ENCODE measurements around the gene RGS1. TPM values are rescaled to one million over a fixed set of nuclear protein-coding genes. Genes with fewer than 3 reads are reported as not detected.

Gene RGS1
- total RNA-seq, 1 donor from 2014 or later: not detected

DNA sequence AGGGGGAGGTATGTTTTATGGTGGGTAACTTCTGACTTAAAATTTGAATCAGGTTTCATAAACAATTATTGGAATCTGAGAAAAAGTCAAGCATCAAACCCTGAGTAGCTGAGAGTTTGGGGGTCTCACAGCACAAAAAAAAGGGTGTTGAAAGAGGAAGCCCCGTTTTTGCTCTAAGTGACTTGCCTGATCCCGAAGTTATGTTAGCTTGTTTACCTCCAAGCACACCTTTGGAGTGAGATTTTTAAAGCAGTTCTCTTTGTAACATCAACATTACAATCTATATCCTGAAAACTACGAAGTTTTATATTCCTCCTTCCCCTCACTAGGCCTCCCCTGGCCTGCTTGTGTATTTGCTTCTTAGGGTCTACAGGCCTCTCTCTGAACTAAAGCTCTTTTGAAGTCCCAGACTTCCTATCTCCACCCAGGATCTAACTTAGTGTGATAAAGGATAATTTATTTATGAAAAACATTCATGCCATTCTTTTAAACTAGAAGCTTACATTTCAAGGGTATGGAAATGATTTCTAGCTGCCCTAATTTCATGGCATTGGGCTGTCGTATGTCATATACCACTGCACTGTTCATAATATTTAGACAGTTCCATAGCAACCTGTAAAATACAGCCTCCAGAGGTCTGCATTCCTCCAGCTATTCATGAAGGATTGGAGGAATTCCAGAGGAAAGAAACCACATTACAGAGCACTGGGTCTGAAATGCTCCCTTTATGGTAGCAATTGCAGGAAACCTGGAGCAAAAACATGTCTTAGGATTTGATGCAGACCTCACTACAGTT lies 36.1 kb upstream of the RGS1 start:
- no peaks in the 10 kb centered on the region for H3K27me3 ChIP-seq (ENCODE audit: control insufficient read depth, insufficient read depth, low read length)
- no peak for FAIRE-seq
- no peak overlapping the region for H3K4me3 ChIP-seq (ENCODE audit: low read depth, low read length)
- TF ChIP-seq, protein P1, sequence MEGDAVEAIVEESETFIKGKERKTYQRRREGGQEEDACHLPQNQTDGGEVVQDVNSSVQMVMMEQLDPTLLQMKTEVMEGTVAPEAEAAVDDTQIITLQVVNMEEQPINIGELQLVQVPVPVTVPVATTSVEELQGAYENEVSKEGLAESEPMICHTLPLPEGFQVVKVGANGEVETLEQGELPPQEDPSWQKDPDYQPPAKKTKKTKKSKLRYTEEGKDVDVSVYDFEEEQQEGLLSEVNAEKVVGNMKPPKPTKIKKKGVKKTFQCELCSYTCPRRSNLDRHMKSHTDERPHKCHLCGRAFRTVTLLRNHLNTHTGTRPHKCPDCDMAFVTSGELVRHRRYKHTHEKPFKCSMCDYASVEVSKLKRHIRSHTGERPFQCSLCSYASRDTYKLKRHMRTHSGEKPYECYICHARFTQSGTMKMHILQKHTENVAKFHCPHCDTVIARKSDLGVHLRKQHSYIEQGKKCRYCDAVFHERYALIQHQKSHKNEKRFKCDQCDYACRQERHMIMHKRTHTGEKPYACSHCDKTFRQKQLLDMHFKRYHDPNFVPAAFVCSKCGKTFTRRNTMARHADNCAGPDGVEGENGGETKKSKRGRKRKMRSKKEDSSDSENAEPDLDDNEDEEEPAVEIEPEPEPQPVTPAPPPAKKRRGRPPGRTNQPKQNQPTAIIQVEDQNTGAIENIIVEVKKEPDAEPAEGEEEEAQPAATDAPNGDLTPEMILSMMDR (IDR thresholded peaks at IDR 0.05; ENCODE audit: insufficient read depth, low read length, severe bottlenecking): no peak
- H3K36me3 ChIP-seq (ENCODE audit: control insufficient read depth, insufficient read depth, low read length): no peaks in the 10 kb centered on the region
- peak; percentile 71 for DNase-seq (ENCODE audit: low read depth)

DNA sequence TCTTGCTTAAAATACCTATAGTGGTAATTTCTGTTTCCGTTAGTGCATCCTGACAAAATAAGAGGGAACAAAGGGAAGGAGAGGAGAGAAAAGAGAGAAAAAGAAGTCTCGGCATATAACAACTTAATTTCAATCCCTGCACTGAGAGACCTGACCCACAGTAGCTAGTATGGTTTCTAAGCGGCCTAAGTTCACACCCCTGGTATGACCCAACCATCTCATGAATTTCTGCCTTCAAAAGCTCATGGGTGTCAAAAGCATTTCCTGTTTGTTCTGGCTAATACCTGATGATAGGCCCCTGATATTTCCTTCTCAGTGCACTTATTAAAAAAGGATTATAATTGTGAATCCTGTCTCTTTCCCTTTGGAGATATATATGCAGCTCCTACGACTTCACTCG lies 32.1 kb upstream of the RGS1 start:
- TF ChIP-seq, protein P1 (IDR thresholded peaks at IDR 0.05; ENCODE audit: insufficient read depth, low read length, severe bottlenecking): no peak
- FAIRE-seq (no peak), DNase-seq (ENCODE audit: low read depth) (no peak)
- Histone ChIP-seq H3K4me3 (ENCODE audit: low read depth, low read length) (no peak overlapping the region), H3K27me3 (ENCODE audit: control insufficient read depth, insufficient read depth, low read length) (no peaks in the 10 kb centered on the region), H3K36me3 (ENCODE audit: control insufficient read depth, insufficient read depth, low read length) (no peaks in the 10 kb centered on the region)

DNA sequence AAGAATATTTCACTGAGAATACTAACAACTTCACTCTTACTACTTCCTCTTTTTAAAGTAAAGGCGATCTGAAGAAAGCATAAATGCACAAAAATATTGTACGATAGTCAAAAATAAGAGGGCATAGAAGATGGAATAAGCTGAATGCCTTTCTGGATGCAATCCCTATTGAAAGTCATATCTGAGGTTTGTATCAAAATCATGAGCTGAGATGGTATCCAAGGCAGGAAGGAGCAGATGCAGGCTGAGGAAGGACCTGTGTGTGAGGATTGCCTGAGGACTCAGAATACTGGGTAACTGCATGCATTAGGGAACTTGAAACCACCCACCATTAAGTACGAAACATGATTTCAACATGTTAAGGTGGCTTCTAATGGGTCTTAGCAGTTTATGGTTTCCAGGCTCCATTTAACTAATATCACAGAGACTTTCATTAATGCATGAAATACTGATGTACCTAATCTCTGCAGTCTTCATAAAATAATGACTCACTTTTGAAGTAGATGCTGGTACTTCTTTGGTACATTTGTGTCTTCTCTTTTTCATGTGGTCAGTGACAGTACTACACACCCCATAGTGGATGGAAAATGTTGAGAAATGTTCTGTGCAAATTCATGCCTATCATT lies 29.6 kb upstream of the RGS1 start:
- TF ChIP-seq, protein P1 (IDR thresholded peaks at IDR 0.05; ENCODE audit: insufficient read depth, low read length, severe bottlenecking): no peak
- no peaks in the 10 kb centered on the region for H3K27me3 ChIP-seq (ENCODE audit: control insufficient read depth, insufficient read depth, low read length)
- no peaks in the 10 kb centered on the region for H3K36me3 ChIP-seq (ENCODE audit: control insufficient read depth, insufficient read depth, low read length)
- no peak overlapping the region for H3K4me3 ChIP-seq (ENCODE audit: low read depth, low read length)
- no peak for DNase-seq (ENCODE audit: low read depth)
- FAIRE-seq: no peak

DNA sequence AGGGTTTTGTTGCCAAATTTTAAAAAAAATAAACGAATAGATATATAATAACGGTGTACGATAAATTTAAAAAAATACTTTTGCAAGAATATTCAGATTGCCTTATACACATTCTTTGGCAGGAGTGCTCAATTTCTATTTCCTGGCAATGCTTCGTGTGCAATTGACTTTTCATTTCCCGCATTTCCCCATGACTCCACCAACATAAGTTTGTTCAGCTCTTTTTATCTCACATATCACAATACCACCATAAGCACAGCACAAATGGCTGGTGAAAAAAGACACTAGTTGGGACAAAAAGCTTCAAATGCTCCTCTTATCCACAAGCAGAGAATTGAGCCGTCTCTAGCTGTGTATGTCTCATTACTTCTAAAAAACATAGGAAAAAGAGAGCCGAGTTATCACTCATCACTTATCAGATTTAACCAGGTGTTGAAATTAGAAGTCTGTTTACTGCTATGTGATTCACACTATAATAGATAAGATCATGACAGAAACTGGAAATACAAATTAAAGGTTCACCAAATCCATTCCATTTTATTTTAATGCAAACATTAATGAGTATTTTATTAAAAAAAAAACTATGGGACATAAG lies 28.9 kb upstream of the RGS1 start:
- FAIRE-seq (no peak), DNase-seq (ENCODE audit: low read depth) (no peak)
- Histone ChIP-seq H3K4me3 (ENCODE audit: low read depth, low read length) (no peak overlapping the region), H3K36me3 (ENCODE audit: control insufficient read depth, insufficient read depth, low read length) (no peaks in the 10 kb centered on the region), H3K27me3 (ENCODE audit: control insufficient read depth, insufficient read depth, low read length) (no peaks in the 10 kb centered on the region)
- TF ChIP-seq, protein P1 (IDR thresholded peaks at IDR 0.05; ENCODE audit: insufficient read depth, low read length, severe bottlenecking): no peak

DNA sequence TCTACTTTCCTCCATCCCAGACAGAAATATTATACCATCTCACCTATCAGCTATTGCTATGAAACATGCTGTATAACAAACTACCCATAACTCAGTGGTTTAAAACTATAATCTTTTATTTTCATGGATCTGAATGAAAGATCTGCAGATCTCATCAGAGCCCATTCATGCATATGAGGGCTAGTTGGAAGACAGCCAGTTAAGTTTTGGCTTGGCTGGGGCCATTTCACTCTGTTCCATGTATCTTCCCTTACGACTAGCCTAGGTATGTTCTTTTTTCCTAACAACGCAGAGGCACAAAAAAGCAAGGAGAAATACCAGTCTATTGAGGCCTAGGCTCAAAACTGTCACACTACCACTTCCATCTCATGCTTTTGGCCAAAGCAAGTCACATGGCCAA lies 28.1 kb upstream of the RGS1 start:
- FAIRE-seq (no peak), DNase-seq (ENCODE audit: low read depth) (no peak)
- H3K36me3 ChIP-seq (ENCODE audit: control insufficient read depth, insufficient read depth, low read length): no peaks in the 10 kb centered on the region
- H3K27me3 ChIP-seq (ENCODE audit: control insufficient read depth, insufficient read depth, low read length): no peaks in the 10 kb centered on the region
- H3K4me3 ChIP-seq (ENCODE audit: low read depth, low read length): no peak overlapping the region
- TF ChIP-seq, protein P1 (IDR thresholded peaks at IDR 0.05; ENCODE audit: insufficient read depth, low read length, severe bottlenecking): no peak

All from bronchial epithelial cell (primary cell).